Mammary epithelial cell (primary cell): ENCODE data around the gene ATP7A.

Experiments
- CTCF ChIP-seq, 2 donors: IDR thresholded peaks in 1 of 2; conservative IDR thresholded peaks in 1 of 2; 2 replicates each; pipeline ENCODE4 v1.5.1; 2011 to 2012; ENCODE audit warnings: inconsistent platforms in 2 of 2, low read length in 2 of 2, mild to moderate bottlenecking in 2 of 2, control low read depth in 1 of 2, low read depth in 1 of 2; ENCODE audit not compliant: insufficient read depth in 1 of 2; ENCODE audit errors: extremely low read depth in 1 of 2
- EZH2 ChIP-seq: IDR thresholded peaks from 2 replicates; pipeline ENCODE4 v1.6.1; 2012; ENCODE audit warnings: low read length, inconsistent platforms, borderline replicate concordance

- TF ChIP-seq CTCF (conservative IDR thresholded peaks at IDR 0.05 in 1 of 2, IDR thresholded peaks at IDR 0.05 in 1 of 2; ENCODE audit: extremely low read depth in 1 of 2, insufficient read depth in 1 of 2, low read depth in 1 of 2, low read length in 2 of 2) (no peak), EZH2 (no peak)
Measured at GRCh38 chrX:78048052-78048451, 137.6 kb downstream of the ATP7A start.
